NCI-H2196 treated with DMSO at 0.1 percent for 48 hours (cell line): Measurements from ENCODE around the gene SPATA31A3.
"Not testable (repeated sequence)": the region's sequence is repeated elsewhere in the genome, so short reads cannot be mapped to it uniquely, and the experiment has no call there.

ENCODE experiments used
- DNase-seq: peaks from one replicate; lab custom pipeline; 2025; ENCODE audit not compliant: unreplicated experiment; lab: John Stamatoyannopoulos, UW

Gene SPATA31A3

GRCh38 chr9:66992450-66992849, at the start of gene SPATA31A3:
Gene SPATA31A3, minus strand, starts transcription at chr9:66992550. Its CDS starts 29 bp downstream, at chr9:66992521.
- DNase-seq: not testable (repeated sequence)

- not testable (repeated sequence) for DNase-seq
Observed at GRCh38 chr9:66952576-66952975, 39.8 kb downstream of the SPATA31A3 start.

- not testable (repeated sequence) for DNase-seq
Observed at GRCh38 chr9:66942400-66943155, 49.8 kb downstream of the SPATA31A3 start.

GRCh38 chr9:66939878-66940830, 52.2 kb downstream of the SPATA31A3 start:
- DNase-seq: not testable (repeated sequence)

GRCh38 chr9:66938322-66938721, 54.0 kb downstream of the SPATA31A3 start:
- DNase-seq: not testable (repeated sequence)

- DNase-seq: not testable (repeated sequence)
Observed at GRCh38 chr9:66937662-66938061, 54.7 kb downstream of the SPATA31A3 start.
